Endothelial cell of umbilical vein (primary cell): ENCODE measurements around the gene RAC2. TPM values are rescaled to one million over a fixed set of nuclear protein-coding genes. Genes with fewer than 3 reads are reported as not detected.

Experiments
- BruUV-seq: library from RNA; stranded (reverse); fragments of 400-500 nt; replicated peaks from 2 replicates; lab custom pipeline; 2021; lab: Mats Ljungman, UMichigan
- CTCF ChIA-PET: fragments of 300-600, 350-600 bp; sonication (Branson Sonifier 250); formaldehyde crosslinking; loops from one replicate; lab custom pipeline; 2021; ENCODE audit warnings: antibody characterized with exemption, inconsistent platforms; lab: Charles Lee
- POLR2A ChIA-PET: fragments of 300-600, 350-600 bp; sonication (Branson Sonifier 250); formaldehyde crosslinking; loops from one replicate; lab custom pipeline; 2021; ENCODE audit warnings: antibody characterized with exemption, inconsistent platforms; lab: Charles Lee
- DNase-seq: peaks from one replicate; pipeline ENCODE4 v3.0.0-alpha.2; 2011; ENCODE audit warnings: low read depth, low spot score
- FAIRE-seq: peaks from 2 replicates; lab custom pipeline; 2011; peaks lifted over from hg19 to GRCh38; lab: Jason Lieb, UNC
- H2AFZ ChIP-seq: 2 replicates; pipeline ENCODE4 v1.6.0; 2012; ENCODE audit warnings: low read depth, low read length, control low read depth, inconsistent platforms
- H3K27ac ChIP-seq: 2 replicates; pipeline ENCODE4 v1.5.1; 2011; ENCODE audit warnings: low read depth, mild to moderate bottlenecking, control low read depth, low read length, moderate library complexity; ENCODE audit not compliant: insufficient read depth
- H3K27me3 ChIP-seq, 2 experiments: 2 replicates each; pipeline versions ENCODE4 v1.6.0 to v1.6.1; 2011; ENCODE audit warnings: low read length in 2 of 2, mixed read lengths in 1 of 2; ENCODE audit not compliant: control insufficient read depth in 2 of 2, insufficient read depth in 2 of 2
- H3K36me3 ChIP-seq, 2 experiments: 2 replicates in 1 of 2; 3 replicates in 1 of 2; pipeline ENCODE4 v1.5.1; 2011; ENCODE audit warnings: low read length in 2 of 2, mild to moderate bottlenecking in 1 of 2, moderate library complexity in 1 of 2; ENCODE audit not compliant: control insufficient read depth in 2 of 2, insufficient read depth in 2 of 2; ENCODE audit errors: extremely low read depth in 1 of 2
- H3K4me1 ChIP-seq: 3 replicates; pipeline ENCODE4 v1.5.1; 2011; ENCODE audit warnings: mild to moderate bottlenecking, low read length; ENCODE audit not compliant: control insufficient read depth, insufficient read depth; ENCODE audit errors: extremely low read depth
- H3K4me2 ChIP-seq: 2 replicates; pipeline ENCODE4 v1.6.1; 2011; ENCODE audit warnings: low read length, control low read depth, mixed read lengths; ENCODE audit not compliant: insufficient read depth
- H3K4me3 ChIP-seq, 3 experiments: fragments of 200-600 bp in 1 of 3; sonication (generic), shearing (Covaris generic) in 1 of 3; replicated peaks in 1 of 3; 2 replicates each; pipeline ENCODE4 v1.5.1; 2011 to 2016; ENCODE audit warnings: control low read depth in 3 of 3, low read length in 3 of 3, mild to moderate bottlenecking in 2 of 3, inconsistent platforms in 1 of 3, low read depth in 1 of 3, moderate library complexity in 1 of 3; ENCODE audit not compliant: insufficient read depth in 1 of 3
- H3K79me2 ChIP-seq: 2 replicates; pipeline ENCODE4 v1.6.0; 2012; ENCODE audit warnings: low read length, inconsistent platforms; ENCODE audit not compliant: control insufficient read depth, insufficient read depth
- H3K9ac ChIP-seq: replicated peaks from 2 replicates; pipeline ENCODE3; 2011; ENCODE audit warnings: low read length, control low read depth; ENCODE audit not compliant: insufficient read depth; ENCODE audit errors: extremely low read depth
- H3K9me1 ChIP-seq: replicated peaks from 3 replicates; pipeline ENCODE4 v1.6.0; 2011; ENCODE audit warnings: mild to moderate bottlenecking, low read length; ENCODE audit not compliant: control insufficient read depth, insufficient read depth; ENCODE audit errors: extremely low read depth
- H3K9me3 ChIP-seq: replicated peaks from 2 replicates; pipeline ENCODE4 v1.5.1; 2012; ENCODE audit warnings: low read length, inconsistent platforms; ENCODE audit not compliant: control insufficient read depth, insufficient read depth
- H4K20me1 ChIP-seq: replicated peaks from 2 replicates; pipeline ENCODE3; 2011; ENCODE audit warnings: mild to moderate bottlenecking, low read length; ENCODE audit not compliant: control insufficient read depth, insufficient read depth; ENCODE audit errors: extremely low read depth
- EZH2 ChIP-seq: IDR thresholded peaks from 2 replicates; pipeline ENCODE4 v1.6.1; 2012; ENCODE audit warnings: borderline replicate concordance, low read depth, mild to moderate bottlenecking, moderate library complexity, low read length, inconsistent platforms; ENCODE audit not compliant: severe bottlenecking
- FOS ChIP-seq: IDR thresholded peaks from 2 replicates; pipeline ENCODE4 v1.6.1; 2011; ENCODE audit warnings: mild to moderate bottlenecking, low read length, moderate library complexity, borderline replicate concordance; ENCODE audit not compliant: insufficient read depth
- GATA2 ChIP-seq: IDR thresholded peaks from 2 replicates; pipeline ENCODE4 v1.7.0; 2011; ENCODE audit warnings: low read depth, mild to moderate bottlenecking, moderate library complexity, mixed read lengths, low read length; ENCODE audit not compliant: insufficient read length, insufficient read depth
- JUN ChIP-seq: IDR thresholded peaks from 2 replicates; pipeline ENCODE4 v1.6.1; 2011; ENCODE audit warnings: borderline replicate concordance, low read depth; ENCODE audit not compliant: insufficient read length, insufficient read depth
- MYC ChIP-seq: IDR thresholded peaks from one replicate; pipeline ENCODE4 v1.6.1; 2011; ENCODE audit warnings: mild to moderate bottlenecking, low read depth, low read length
- POLR2A ChIP-seq: IDR thresholded peaks from 2 replicates; pipeline ENCODE4 v1.6.1; 2012; ENCODE audit warnings: low read depth, mild to moderate bottlenecking, control low read depth, low read length
- POLR2AphosphoS5 ChIP-seq: IDR thresholded peaks from 2 replicates; pipeline ENCODE4 v1.6.1; 2012; ENCODE audit warnings: low read depth, mild to moderate bottlenecking, control low read depth, low read length, moderate library complexity; ENCODE audit not compliant: insufficient read depth
- dilution Hi-C: fragments of 300-500 bp; cut with MboI; formaldehyde crosslinking; loops from one replicate; pipeline ENCODE4 v1.15.0; 2019; ENCODE audit warnings: low sequenced_read_pairs; ENCODE audit not compliant: extremely low pct_ligation_motif_present
- intact Hi-C: fragments of 100-400 bp; cut with micrococcal nuclease; formaldehyde crosslinking; loops from one replicate; pipeline ENCODE4 v1.10.0; 2022
- polyA plus RNA-seq, 4 experiments: library from polyadenylated mRNA; depleted of rRNA in 3 of 4; stranded (reverse) in 3 of 4; unstranded in 1 of 4; fragments of >200 nt; gene quantifications; 2 replicates each; pipeline versions ENCODE4 v1.2.1 to v1.2.3, GENCODE V29; 2011 to 2012; ENCODE audit warnings: missing spikeins in 1 of 4
- total RNA-seq: library from RNA; stranded (reverse); gene quantifications from 2 replicates; pipeline ENCODE4 v1.2.3, GENCODE V29; 2021
- TF ChIP-seq, protein P1 (sequence below), 2 donors: IDR thresholded peaks; 1 replicate in 1 of 2; 2 replicates in 1 of 2; pipeline ENCODE4 v1.5.1; 2011; ENCODE audit warnings: low read length in 2 of 2, mild to moderate bottlenecking in 2 of 2, moderate library complexity in 2 of 2, control low read depth in 1 of 2, inconsistent platforms in 1 of 2, low read depth in 1 of 2; ENCODE audit not compliant: insufficient read depth in 1 of 2; ENCODE audit errors: extremely low read depth in 1 of 2
- TF ChIP-seq, protein P2 (sequence below): IDR thresholded peaks from 2 replicates; pipeline ENCODE4 v1.6.1; 2011; ENCODE audit not compliant: insufficient read depth, insufficient read length

Gene RAC2
- total and polyA plus RNA-seq, 2 donors (not counting 3 experiments of a cell fraction or from before 2014, with no cell fraction given): 122 to 181 TPM

DNA sequence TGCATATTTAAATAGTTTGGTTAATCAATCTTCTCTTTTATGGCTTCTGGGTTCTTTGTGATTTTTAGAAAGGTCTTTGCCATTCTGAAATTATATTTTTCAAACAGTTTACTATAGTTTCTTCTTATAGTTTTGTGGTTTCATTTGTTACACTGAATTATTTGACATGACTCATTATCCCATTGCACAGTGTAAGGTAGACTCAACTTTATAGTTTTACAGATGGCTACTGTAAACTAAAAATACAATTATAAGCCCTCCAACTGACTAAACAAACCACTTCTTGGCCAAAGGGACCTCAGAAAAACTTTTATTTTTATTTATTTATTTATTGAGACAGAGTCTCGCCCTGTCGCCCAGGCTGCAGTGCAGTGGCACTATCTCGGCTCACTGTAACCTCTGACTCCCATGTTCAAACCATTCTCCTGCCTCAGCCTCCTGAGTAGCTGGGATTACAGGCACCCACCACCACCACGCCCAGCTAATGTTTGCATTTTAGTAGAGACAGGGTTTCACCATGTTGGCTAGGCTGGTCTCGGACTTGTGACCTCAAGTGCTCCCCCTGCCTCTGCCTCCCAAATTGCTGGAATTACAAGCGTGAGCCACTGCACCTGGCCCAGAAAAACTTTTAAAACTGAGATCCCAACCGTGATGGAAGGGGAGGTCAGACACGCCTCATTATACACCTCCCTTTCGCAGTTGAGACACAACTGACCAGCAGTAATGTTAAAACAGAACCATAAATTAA is 14.1 kb upstream of the RAC2 start:
- ChIA-PET CTCF (interaction anchor here (2.9 to 4.2 kb wide), 2 partner anchors 15 to 34 kb away, joined by 64 to 83 read pairs; partner anchors contain the start of gene RAC2), POLR2A (no interaction called here)
- Histone ChIP-seq H3K4me1 (peaks cover 36% of the 10 kb centered on the region), H3K9me1 (no peaks in the 10 kb centered on the region), H3K79me2 (no peaks in the 10 kb centered on the region), H3K27ac (no peak overlapping the region), H4K20me1 (no peaks in the 10 kb centered on the region), H3K4me2 (no peak overlapping the region), H2AFZ (no peak overlapping the region), H3K4me3 (no peak overlapping the region), H3K27me3 (no peaks in the 10 kb centered on the region), H3K9ac (no peak overlapping the region), H3K9me3 (no peaks in the 10 kb centered on the region), H3K36me3 (no peaks in the 10 kb centered on the region)
- BruUV-seq: no TSS peak
- intact Hi-C loops: no loop called here
- DNase-seq (no peak), FAIRE-seq (no peak)
- dilution Hi-C loops: no loop called here
- no peak for TF ChIP-seq JUN
- TF ChIP-seq MYC: no peak
- no peak for TF ChIP-seq POLR2AphosphoS5
- TF ChIP-seq GATA2: no peak
- TF ChIP-seq EZH2: no peak
- TF ChIP-seq FOS: no peak
- TF ChIP-seq POLR2A: no peak
- TF ChIP-seq, protein P1, sequence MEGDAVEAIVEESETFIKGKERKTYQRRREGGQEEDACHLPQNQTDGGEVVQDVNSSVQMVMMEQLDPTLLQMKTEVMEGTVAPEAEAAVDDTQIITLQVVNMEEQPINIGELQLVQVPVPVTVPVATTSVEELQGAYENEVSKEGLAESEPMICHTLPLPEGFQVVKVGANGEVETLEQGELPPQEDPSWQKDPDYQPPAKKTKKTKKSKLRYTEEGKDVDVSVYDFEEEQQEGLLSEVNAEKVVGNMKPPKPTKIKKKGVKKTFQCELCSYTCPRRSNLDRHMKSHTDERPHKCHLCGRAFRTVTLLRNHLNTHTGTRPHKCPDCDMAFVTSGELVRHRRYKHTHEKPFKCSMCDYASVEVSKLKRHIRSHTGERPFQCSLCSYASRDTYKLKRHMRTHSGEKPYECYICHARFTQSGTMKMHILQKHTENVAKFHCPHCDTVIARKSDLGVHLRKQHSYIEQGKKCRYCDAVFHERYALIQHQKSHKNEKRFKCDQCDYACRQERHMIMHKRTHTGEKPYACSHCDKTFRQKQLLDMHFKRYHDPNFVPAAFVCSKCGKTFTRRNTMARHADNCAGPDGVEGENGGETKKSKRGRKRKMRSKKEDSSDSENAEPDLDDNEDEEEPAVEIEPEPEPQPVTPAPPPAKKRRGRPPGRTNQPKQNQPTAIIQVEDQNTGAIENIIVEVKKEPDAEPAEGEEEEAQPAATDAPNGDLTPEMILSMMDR (IDR thresholded peaks at IDR 0.05; ENCODE audit: extremely low read depth in 1 of 2, insufficient read depth in 1 of 2, low read depth in 1 of 2, low read length in 2 of 2): no peak
- TF ChIP-seq, protein P2, sequence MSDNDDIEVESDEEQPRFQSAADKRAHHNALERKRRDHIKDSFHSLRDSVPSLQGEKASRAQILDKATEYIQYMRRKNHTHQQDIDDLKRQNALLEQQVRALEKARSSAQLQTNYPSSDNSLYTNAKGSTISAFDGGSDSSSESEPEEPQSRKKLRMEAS: no peak
